Kidney (tissue), 14 donors: ENCODE results near the gene TOP2A. TPM values are rescaled to one million over a fixed set of nuclear protein-coding genes. Genes with fewer than 3 reads are reported as not detected.

Source experiments
- DNase-seq, 5 donors: peaks; one replicate each; pipeline ENCODE4 v3.0.0-alpha.2; 2013 to 2020
- FAIRE-seq: peaks from 2 replicates; lab custom pipeline; 2012; peaks lifted over from hg19 to GRCh38; lab: Jason Lieb, UNC
- H3K27ac ChIP-seq, 2 donors: one replicate each; pipeline ENCODE4 v1.7.0; 2013; ENCODE audit warnings: low read depth in 2 of 2, low read length in 2 of 2, inconsistent platforms in 1 of 2
- H3K27me3 ChIP-seq: one replicate; pipeline ENCODE4 v1.7.1; 2013; ENCODE audit warnings: low read length, inconsistent platforms; ENCODE audit not compliant: control insufficient read depth, insufficient read depth
- H3K36me3 ChIP-seq, 3 donors: one replicate each; pipeline versions ENCODE4 v1.7.0 to v1.7.1; 2013; ENCODE audit warnings: low read length in 3 of 3, control low read depth in 1 of 3, inconsistent platforms in 1 of 3; ENCODE audit not compliant: insufficient read depth in 3 of 3, control insufficient read depth in 2 of 3
- H3K4me1 ChIP-seq, 3 donors: one replicate each; pipeline versions ENCODE4 v1.7.0 to v1.7.1; 2013; ENCODE audit warnings: low read length in 3 of 3, inconsistent platforms in 1 of 3, low read depth in 1 of 3; ENCODE audit not compliant: control insufficient read depth in 2 of 3, insufficient read depth in 2 of 3
- H3K4me3 ChIP-seq, 3 donors: one replicate each; pipeline versions ENCODE4 v1.7.0 to v1.8.1; 2013; ENCODE audit warnings: low read length in 3 of 3, control low read depth in 1 of 3, inconsistent platforms in 1 of 3
- H3K9ac ChIP-seq, 3 donors: one replicate each; pipeline versions ENCODE4 v1.7.0 to v1.7.1; 2013; ENCODE audit warnings: low read length in 3 of 3, control low read depth in 1 of 3, inconsistent platforms in 1 of 3
- H3K9me3 ChIP-seq, 3 donors: one replicate each; pipeline versions ENCODE4 v1.7.0 to v1.7.1; 2013; ENCODE audit warnings: low read length in 3 of 3, control low read depth in 1 of 3, inconsistent platforms in 1 of 3; ENCODE audit not compliant: control insufficient read depth in 2 of 3, insufficient read depth in 1 of 3
- CTCF ChIP-seq: IDR thresholded peaks from 3 replicates; pipeline ENCODE4 v1.5.1; 2012; ENCODE audit warnings: mild to moderate bottlenecking, moderate library complexity, borderline replicate concordance; ENCODE audit not compliant: insufficient read depth; ENCODE audit errors: extremely low read depth
- intact Hi-C: fragments of 100-400 bp; cut with DNase I; formaldehyde crosslinking; loops from one replicate; pipeline ENCODE4 v1.11.1; 2022
- polyA plus RNA-seq: library from polyadenylated mRNA; stranded (reverse); fragments of 350-450 nt; fragmentation: Illumina TruSeq; extraction: RNeasy Lipid Tissue Mini Kit (QIAGEN cat#74804); gene quantifications from one replicate; pipeline ENCODE4 v1.2.3, GENCODE V29; 2014; ENCODE audit warnings: low read depth, low replicate concordance; ENCODE audit not compliant: insufficient read depth
- total RNA-seq: library from RNA; stranded (reverse); fragmentation: NEBNext Ultra II Directional; extraction: Animal tissue kit (Norgen Biotek cat#: 25700); gene quantifications from one replicate; pipeline ENCODE4 v1.2.1, GENCODE V29; 2021
- donor health status: control.
- donor health status: control.
- donor health status: control.
- donor health status: control.
- donor health status: control.
- donor health status: DM: yes; HTN: yes; CAD: no.
- donor health status: Normal renal cell carcinoma (clear cell type).

TOP2A gene
- total and polyA plus RNA-seq, 2 donors from 2014 or later = 0.82 to 2.7 TPM

GRCh38 chr17:40364121-40364861 lies 53.4 kb downstream of the TOP2A start, which contains the start of gene GJD3:
GJD3 (minus strand) TSS chr17:40364737; CDS start chr17:40363815, 922 bp downstream.
- peak within 1 kb of the TSS in 1 of 3 donors; percentile 31 for H3K9ac ChIP-seq
- FAIRE-seq = no peak

GRCh38 chr17:40363111-40363827 lies 54.4 kb downstream of the TOP2A start:
- Histone ChIP-seq H3K27me3 (peaks cover 5% of the 10 kb centered on the region), H3K4me3 (peak overlapping the region; percentile 41 to 65 (median 51)), H3K27ac (no peak overlapping the region), H3K36me3 (no peaks in the 10 kb centered on the region), H3K9ac (no peak overlapping the region), H3K9me3 (no peaks in the 10 kb centered on the region), H3K4me1 (peaks cover 0 to 4% (median 3%) of the 10 kb centered on the region in 3 donors)
- TF ChIP-seq CTCF = no peak
- peak in 4 of 5 donors; percentile 46 to 88 (median 67) for DNase-seq
- FAIRE-seq = no peak
- intact Hi-C loops = loop anchor here (10.0 kb wide), 1 partner anchor 52 kb away; the partner anchor contains the start of gene TOP2A

More at GRCh38 chr17:40364121-40364861, 53.4 kb downstream of the TOP2A start, which contains the start of gene GJD3:
- Histone ChIP-seq H3K9me3 (no peaks in the 10 kb centered on the region), H3K36me3 (no peaks in the 10 kb centered on the region), H3K27me3 (peaks cover 5% of the 10 kb centered on the region), H3K4me3 (peak within 1 kb of the TSS; percentile 41 to 65 (median 51)), H3K4me1 (peaks cover 0 to 4% (median 0%) of the 10 kb centered on the region in 3 donors), H3K27ac (no peak within 1 kb of the TSS)
- peak in 2 of 5 donors; percentile 61 to 75 for DNase-seq
- intact Hi-C loops = loop anchor here (10.0 kb wide), 1 partner anchor 51 kb away; the partner anchor contains the start of gene TOP2A
- no peak for TF ChIP-seq CTCF

- H3K36me3 ChIP-seq = no peaks in the 10 kb centered on the region
- FAIRE-seq (no peak), DNase-seq (peak; percentile 84 to 93 (median 88))
- H3K9me3 ChIP-seq = no peaks in the 10 kb centered on the region
- H3K9ac ChIP-seq = no peak overlapping the region
- H3K4me3 ChIP-seq = peak overlapping the region in 1 of 3 donors; percentile 37
- no peak overlapping the region for H3K27ac ChIP-seq
- peaks cover 0 to 4% (median 3%) of the 10 kb centered on the region in 3 donors for H3K4me1 ChIP-seq
- TF ChIP-seq CTCF = peak; percentile 56
- intact Hi-C loops = loop anchor here (10.0 kb wide), 1 partner anchor 52 kb away; the partner anchor contains the start of gene TOP2A
- peaks cover 5% of the 10 kb centered on the region for H3K27me3 ChIP-seq
Observed at GRCh38 chr17:40362696-40363110, 55.0 kb downstream of the TOP2A start.
